GM23248 (cell line): Measurements from ENCODE around the gene ZFX.

Source experiments
- EZH2 ChIP-seq: fragments of 200-600 bp; sonication (generic); IDR thresholded peaks from 2 replicates; pipeline ENCODE4 v1.6.1; 2018; ENCODE audit warnings: antibody characterized with exemption, mild to moderate bottlenecking; ENCODE audit not compliant: insufficient read depth, poor library complexity, severe bottlenecking
- EZH2phosphoT487 ChIP-seq: fragments of 200-600 bp; sonication (generic); IDR thresholded peaks from 2 replicates; pipeline ENCODE4 v1.6.1; 2018; ENCODE audit warnings: antibody characterized with exemption, moderate library complexity, mild to moderate bottlenecking, low read depth; ENCODE audit not compliant: insufficient read depth

DNA sequence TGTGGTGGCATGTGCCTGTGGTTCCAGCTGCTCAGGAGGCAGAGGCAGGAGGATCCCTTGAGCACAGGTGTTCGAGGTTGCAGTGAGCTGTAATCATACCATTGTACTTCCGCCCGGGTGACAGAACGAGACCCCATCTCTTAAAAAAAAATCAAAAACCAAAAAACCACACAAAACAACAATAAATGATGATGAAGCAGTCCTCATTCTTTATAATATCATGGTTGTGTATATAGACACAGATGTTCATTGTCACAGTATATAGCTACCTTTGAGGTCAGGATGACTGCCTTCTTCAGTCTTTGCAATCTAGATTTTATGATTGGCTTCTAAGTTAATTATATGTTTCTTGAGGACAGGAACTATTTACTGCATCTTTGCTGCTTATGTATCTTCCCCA lies 37.0 kb downstream of the ZFX start:
- TF ChIP-seq EZH2 (no peak), EZH2phosphoT487 (no peak)
